OCI-LY7 (cell line): ENCODE results near the gene TRIO. TPM values are rescaled to one million over a fixed set of nuclear protein-coding genes. Genes with fewer than 3 reads are reported as not detected.

ENCODE experiments used
- BruUV-seq: library from RNA; stranded (reverse); fragments of 400-500 nt; replicated peaks from 2 replicates; lab custom pipeline; 2021; lab: Mats Ljungman, UMichigan
- CTCF ChIA-PET: fragments of 300-600 bp; sonication (Branson Sonifier 250); formaldehyde crosslinking; loops from one replicate; lab custom pipeline; 2022; ENCODE audit warnings: antibody characterized with exemption; ENCODE audit not compliant: unreplicated experiment; lab: Charles Lee
- POLR2A ChIA-PET: fragments of 300-600 bp; sonication (Branson Sonifier 250); formaldehyde crosslinking; loops from one replicate; lab custom pipeline; 2022; ENCODE audit warnings: antibody characterized with exemption; lab: Charles Lee
- DNase-seq: peaks from one replicate; pipeline ENCODE4 v3.0.0-alpha.2; 2015; ENCODE audit warnings: low spot score
- H2AFZ ChIP-seq: fragments of 200-600 bp; sonication (generic), shearing (Covaris generic); 2 replicates; pipeline ENCODE4 v1.6.1; 2014; ENCODE audit warnings: mild to moderate bottlenecking, antibody characterized with exemption, low read length, moderate library complexity
- H3K27ac ChIP-seq: fragments of 200-600 bp; sonication (generic); 2 replicates; pipeline ENCODE4 v1.5.1; 2014; ENCODE audit warnings: mixed run types, low read depth, mild to moderate bottlenecking, moderate library complexity, low read length, inconsistent platforms; ENCODE audit not compliant: poor library complexity, severe bottlenecking
- H3K36me3 ChIP-seq: fragments of 200-600 bp; sonication (generic); 2 replicates; pipeline ENCODE4 v1.6.1; 2014; ENCODE audit warnings: mild to moderate bottlenecking, antibody characterized with exemption, low read length, moderate library complexity, mixed read lengths; ENCODE audit not compliant: insufficient read depth
- H3K4me1 ChIP-seq: fragments of 200-600 bp; sonication (generic); 2 replicates; pipeline ENCODE4 v1.5.1; 2014; ENCODE audit warnings: mild to moderate bottlenecking, low read length; ENCODE audit not compliant: insufficient read depth, poor library complexity, severe bottlenecking
- H3K4me2 ChIP-seq: fragments of 200-600 bp; sonication (generic); 2 replicates; pipeline ENCODE4 v1.6.1; 2014; ENCODE audit warnings: mild to moderate bottlenecking, low read length
- H3K4me3 ChIP-seq: fragments of 200-600 bp; sonication (generic); 2 replicates; pipeline ENCODE4 v1.5.1; 2014; ENCODE audit warnings: mild to moderate bottlenecking, low read depth, low read length; ENCODE audit not compliant: poor library complexity, severe bottlenecking
- H3K79me2 ChIP-seq: fragments of 200-600 bp; sonication (generic); 2 replicates; pipeline ENCODE4 v1.6.1; 2016; ENCODE audit warnings: low read depth, mild to moderate bottlenecking, low read length, moderate library complexity, mixed read lengths; ENCODE audit not compliant: insufficient read depth
- H3K9me2 ChIP-seq: fragments of 200-600 bp; sonication (generic); 2 replicates; pipeline ENCODE4 v1.6.1; 2016; ENCODE audit warnings: mild to moderate bottlenecking, low read length, mixed read lengths; ENCODE audit not compliant: insufficient read depth
- H3K9me3 ChIP-seq: fragments of 200-600 bp; sonication (generic); 2 replicates; pipeline ENCODE4 v1.6.1; 2014; ENCODE audit warnings: mild to moderate bottlenecking, mixed run types, low read length, mixed read lengths
- H4K20me1 ChIP-seq: fragments of 200-600 bp; sonication (generic); 2 replicates; pipeline ENCODE4 v1.6.1; 2014; ENCODE audit warnings: mild to moderate bottlenecking, antibody characterized with exemption, low read length, moderate library complexity, mixed read lengths; ENCODE audit not compliant: insufficient read depth
- EZH2phosphoT487 ChIP-seq: fragments of 200-600 bp; sonication (generic); IDR thresholded peaks from 2 replicates; pipeline ENCODE4 v1.6.1; 2018; ENCODE audit warnings: low read depth, borderline replicate concordance, mild to moderate bottlenecking, mixed run types, antibody characterized with exemption, low read length, moderate library complexity, mixed read lengths
- intact Hi-C: fragments of 100-400 bp; cut with micrococcal nuclease; formaldehyde crosslinking; loops from one replicate; pipeline ENCODE4 v1.10.0; 2022; ENCODE audit not compliant: unreplicated experiment
- total RNA-seq, 2 experiments: library from RNA; depleted of rRNA in 1 of 2; stranded (reverse); fragments of >200 nt in 1 of 2; shearing (Covaris generic) in 1 of 2; gene quantifications; 2 replicates each; pipeline ENCODE4 v1.2.3, GENCODE V29; 2014 to 2022
- TF ChIP-seq, protein P1 (sequence below): fragments of 200-600 bp; sonication (generic); conservative IDR thresholded peaks from 2 replicates; pipeline ENCODE4 v1.5.1; 2014; ENCODE audit warnings: mild to moderate bottlenecking, antibody characterized with exemption, low read length, moderate library complexity, mixed read lengths

The TRIO gene
- total RNA-seq, 2 experiments from 2014 or later: 35.8 to 55.1 TPM

DNA sequence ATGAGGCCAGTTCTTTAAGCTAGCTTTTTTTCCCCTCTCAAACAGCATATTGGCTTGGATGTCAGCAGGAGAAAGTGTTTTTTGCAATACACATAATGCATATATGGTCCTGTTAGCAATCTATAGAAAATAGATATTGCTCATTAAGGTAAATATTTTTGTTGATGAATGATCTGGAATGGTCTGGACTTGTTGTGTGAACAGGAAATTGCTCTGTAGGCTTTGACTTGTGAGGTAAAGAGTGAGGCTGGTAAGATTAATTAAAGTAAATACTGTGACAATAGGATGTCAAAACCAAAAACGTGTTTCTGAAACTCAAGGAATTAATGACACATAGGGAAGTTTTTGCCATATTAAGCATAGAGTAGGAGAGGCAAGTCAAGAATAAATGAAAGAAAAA, 176.0 kb downstream of the TRIO start:
- BruUV-seq: no TSS peak
- H3K4me3 ChIP-seq: no peak overlapping the region
- no peaks in the 10 kb centered on the region for H3K4me1 ChIP-seq
- no peaks in the 10 kb centered on the region for H3K9me3 ChIP-seq
- H4K20me1 ChIP-seq: no peaks in the 10 kb centered on the region
- H3K9me2 ChIP-seq: no peaks in the 10 kb centered on the region
- POLR2A ChIA-PET: no interaction called here
- no peak overlapping the region for H3K4me2 ChIP-seq
- TF ChIP-seq EZH2phosphoT487: no peak
- TF ChIP-seq, protein P1, sequence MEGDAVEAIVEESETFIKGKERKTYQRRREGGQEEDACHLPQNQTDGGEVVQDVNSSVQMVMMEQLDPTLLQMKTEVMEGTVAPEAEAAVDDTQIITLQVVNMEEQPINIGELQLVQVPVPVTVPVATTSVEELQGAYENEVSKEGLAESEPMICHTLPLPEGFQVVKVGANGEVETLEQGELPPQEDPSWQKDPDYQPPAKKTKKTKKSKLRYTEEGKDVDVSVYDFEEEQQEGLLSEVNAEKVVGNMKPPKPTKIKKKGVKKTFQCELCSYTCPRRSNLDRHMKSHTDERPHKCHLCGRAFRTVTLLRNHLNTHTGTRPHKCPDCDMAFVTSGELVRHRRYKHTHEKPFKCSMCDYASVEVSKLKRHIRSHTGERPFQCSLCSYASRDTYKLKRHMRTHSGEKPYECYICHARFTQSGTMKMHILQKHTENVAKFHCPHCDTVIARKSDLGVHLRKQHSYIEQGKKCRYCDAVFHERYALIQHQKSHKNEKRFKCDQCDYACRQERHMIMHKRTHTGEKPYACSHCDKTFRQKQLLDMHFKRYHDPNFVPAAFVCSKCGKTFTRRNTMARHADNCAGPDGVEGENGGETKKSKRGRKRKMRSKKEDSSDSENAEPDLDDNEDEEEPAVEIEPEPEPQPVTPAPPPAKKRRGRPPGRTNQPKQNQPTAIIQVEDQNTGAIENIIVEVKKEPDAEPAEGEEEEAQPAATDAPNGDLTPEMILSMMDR: no peak
- H2AFZ ChIP-seq: no peak overlapping the region
- CTCF ChIA-PET: no interaction called here
- no peak for DNase-seq
- no peaks in the 10 kb centered on the region for H3K79me2 ChIP-seq
- peaks cover 8% of the 10 kb centered on the region; the same call in 1 of the 2 replicates for H3K36me3 ChIP-seq
- H3K27ac ChIP-seq: no peak overlapping the region
- intact Hi-C loops: no loop called here

DNA sequence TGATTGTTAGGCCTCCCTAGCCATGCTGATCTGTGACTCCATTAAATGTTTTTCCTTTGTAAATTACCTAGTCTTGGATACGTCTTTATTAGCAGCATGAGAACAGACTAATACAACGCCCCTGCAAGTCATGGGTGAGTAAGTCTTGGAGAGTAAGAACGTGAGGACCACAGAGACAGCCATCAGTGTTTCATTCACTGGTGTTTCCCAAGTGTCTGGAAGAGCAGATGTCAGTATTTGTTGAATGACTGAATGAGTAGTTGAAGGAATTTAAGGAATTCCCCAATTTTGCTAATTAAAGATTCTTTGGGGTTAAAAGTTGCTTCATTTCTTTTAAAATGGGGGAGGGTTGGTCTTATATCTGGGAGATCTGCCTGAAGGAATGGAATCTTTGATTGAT, 178.8 kb downstream of the TRIO start:
- intact Hi-C loops: no loop called here
- no peak overlapping the region for H2AFZ ChIP-seq
- BruUV-seq: no TSS peak
- H3K79me2 ChIP-seq: no peaks in the 10 kb centered on the region
- H3K4me2 ChIP-seq: no peak overlapping the region
- H3K4me3 ChIP-seq: no peak overlapping the region
- no peak for TF ChIP-seq EZH2phosphoT487
- TF ChIP-seq, protein P1: no peak
- DNase-seq: no peak
- H3K36me3 ChIP-seq: peaks cover 4% of the 10 kb centered on the region; the same call in 1 of the 2 replicates
- CTCF ChIA-PET: no interaction called here
- no peaks in the 10 kb centered on the region for H3K4me1 ChIP-seq
- no peaks in the 10 kb centered on the region for H3K9me2 ChIP-seq
- H4K20me1 ChIP-seq: no peaks in the 10 kb centered on the region
- no peaks in the 10 kb centered on the region for H3K9me3 ChIP-seq
- POLR2A ChIA-PET: interaction anchor here (1.2 kb wide), 1 partner anchor 26 kb away, joined by 3 read pairs; no protein-coding TSS in a partner anchor
- H3K27ac ChIP-seq: no peak overlapping the region

DNA sequence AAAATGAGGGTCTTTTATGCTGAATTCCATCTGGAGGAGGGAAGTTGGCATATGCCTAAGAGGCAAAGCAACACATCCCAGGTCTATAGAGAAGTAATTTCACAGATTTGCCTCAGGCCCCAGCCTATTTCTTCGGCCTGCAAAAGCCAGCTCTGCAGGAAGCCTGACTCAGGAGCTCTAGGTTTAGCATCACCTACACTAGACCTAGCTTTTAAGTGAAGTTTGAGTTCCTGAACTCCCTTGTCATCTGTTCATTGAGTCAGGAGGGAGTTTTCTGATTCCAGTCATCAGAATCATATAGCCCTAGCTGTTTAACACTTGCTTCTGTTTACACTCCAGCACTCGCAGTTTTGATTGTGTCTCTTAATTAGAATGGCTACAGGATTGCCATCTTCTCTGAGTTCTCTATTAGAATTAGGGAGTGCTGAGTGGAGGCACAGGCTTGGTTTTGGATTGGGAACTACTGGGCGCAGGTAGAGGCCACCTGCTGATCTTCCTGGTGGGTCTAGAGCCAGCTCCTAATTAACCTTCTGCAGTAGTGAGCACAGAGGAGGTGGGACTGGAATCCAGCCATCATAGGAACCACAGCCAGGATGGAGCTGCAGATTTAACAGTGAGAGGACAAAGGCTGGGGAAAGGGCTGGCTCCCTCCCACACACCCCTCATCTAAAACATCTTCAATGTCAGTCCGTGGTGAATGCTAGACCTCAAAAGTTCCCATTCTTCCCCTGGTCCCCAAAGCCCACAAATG, 179.5 kb downstream of the TRIO start:
- Histone ChIP-seq H3K4me1 (no peaks in the 10 kb centered on the region), H3K27ac (no peak overlapping the region), H3K9me2 (no peaks in the 10 kb centered on the region), H3K36me3 (no peaks in the 10 kb centered on the region), H4K20me1 (no peaks in the 10 kb centered on the region), H2AFZ (no peak overlapping the region), H3K79me2 (no peaks in the 10 kb centered on the region), H3K4me3 (no peak overlapping the region), H3K4me2 (no peak overlapping the region), H3K9me3 (no peaks in the 10 kb centered on the region)
- no peak for DNase-seq
- intact Hi-C loops: no loop called here
- POLR2A ChIA-PET: interaction anchor here (1.2 kb wide), 1 partner anchor 27 kb away, joined by 3 read pairs; no protein-coding TSS in a partner anchor
- TF ChIP-seq EZH2phosphoT487: no peak
- TF ChIP-seq, protein P1: no peak
- CTCF ChIA-PET: no interaction called here
- no TSS peak for BruUV-seq
